SU-DHL-6 (cell line): Measurements from ENCODE around the gene GARNL3.

Source experiments
- H2AFZ ChIP-seq: fragments of 200-600 bp; sonication (generic); 2 replicates; pipeline ENCODE4 v1.6.1; 2014; ENCODE audit warnings: low read depth, mild to moderate bottlenecking, moderate library complexity, mixed read lengths, antibody characterized with exemption, low read length; ENCODE audit not compliant: severe bottlenecking
- H3F3A ChIP-seq: fragments of 200-600 bp; shearing (Covaris generic); 2 replicates; pipeline ENCODE4 v1.6.0; 2016; ENCODE audit warnings: antibody characterized with exemption, mild to moderate bottlenecking; ENCODE audit not compliant: insufficient read depth
- H3K27ac ChIP-seq: fragments of 200-600 bp; sonication (generic); 2 replicates; pipeline ENCODE4 v1.5.1; 2016; ENCODE audit warnings: low read depth, mild to moderate bottlenecking, low read length, moderate library complexity, mixed read lengths
- H3K27me3 ChIP-seq: fragments of 200-600 bp; sonication (generic), shearing (Covaris generic); 2 replicates; pipeline ENCODE4 v1.6.0; 2014; ENCODE audit warnings: mild to moderate bottlenecking, low read length
- H3K36me3 ChIP-seq: fragments of 200-600 bp; sonication (generic); 2 replicates; pipeline ENCODE4 v1.6.1; 2014; ENCODE audit warnings: mild to moderate bottlenecking, low read length, mixed read lengths
- H3K4me2 ChIP-seq: fragments of 300-600, 200-600 bp; shearing (Covaris generic), sonication (generic); 2 replicates; pipeline ENCODE4 v1.6.0; 2014; ENCODE audit warnings: low read length, low read depth, mild to moderate bottlenecking; ENCODE audit not compliant: poor library complexity, severe bottlenecking
- H3K4me3 ChIP-seq: fragments of 200-600 bp; sonication (generic); 2 replicates; pipeline ENCODE4 v1.5.1; 2014; ENCODE audit warnings: antibody characterized with exemption, low read length, mild to moderate bottlenecking, mixed read lengths; ENCODE audit not compliant: insufficient read depth, poor library complexity, severe bottlenecking
- H3K79me2 ChIP-seq: fragments of 200-600 bp; sonication (generic); 2 replicates; pipeline ENCODE4 v1.6.1; 2014; ENCODE audit warnings: mild to moderate bottlenecking, low read length, moderate library complexity; ENCODE audit not compliant: insufficient read depth
- H3K9ac ChIP-seq: fragments of 200-600 bp; sonication (generic); 2 replicates; pipeline ENCODE4 v1.7.0; 2014; ENCODE audit warnings: mild to moderate bottlenecking, low read length
- H3K9me2 ChIP-seq: fragments of 200-600 bp; sonication (generic); replicated peaks from 2 replicates; pipeline ENCODE4 v1.6.1; 2014; ENCODE audit warnings: low read length; ENCODE audit not compliant: insufficient read depth
- H3K9me3 ChIP-seq: fragments of 200-600 bp; sonication (generic); 2 replicates; pipeline ENCODE4 v1.6.1; 2014; ENCODE audit warnings: low read length, mixed read lengths; ENCODE audit not compliant: insufficient read depth
- H4K20me1 ChIP-seq: fragments of 200-600 bp; sonication (generic); 2 replicates; pipeline ENCODE4 v1.6.1; 2014; ENCODE audit warnings: low read depth, mild to moderate bottlenecking, antibody characterized with exemption, low read length, moderate library complexity, mixed read lengths
- EZH2phosphoT487 ChIP-seq: fragments of 200-600 bp; sonication (generic), shearing (Covaris generic); conservative IDR thresholded peaks from 2 replicates; pipeline ENCODE4 v1.6.1; 2018; ENCODE audit warnings: mild to moderate bottlenecking, antibody characterized with exemption, low read length, moderate library complexity, mixed read lengths
- TF ChIP-seq, protein P1 (sequence below): fragments of 200-600 bp; sonication (generic); IDR thresholded peaks from one replicate; pipeline ENCODE4 v1.5.1; 2017; ENCODE audit warnings: antibody characterized with exemption, mild to moderate bottlenecking, low read length, moderate library complexity; ENCODE audit not compliant: insufficient read depth, poor library complexity, severe bottlenecking

The GARNL3 gene

DNA sequence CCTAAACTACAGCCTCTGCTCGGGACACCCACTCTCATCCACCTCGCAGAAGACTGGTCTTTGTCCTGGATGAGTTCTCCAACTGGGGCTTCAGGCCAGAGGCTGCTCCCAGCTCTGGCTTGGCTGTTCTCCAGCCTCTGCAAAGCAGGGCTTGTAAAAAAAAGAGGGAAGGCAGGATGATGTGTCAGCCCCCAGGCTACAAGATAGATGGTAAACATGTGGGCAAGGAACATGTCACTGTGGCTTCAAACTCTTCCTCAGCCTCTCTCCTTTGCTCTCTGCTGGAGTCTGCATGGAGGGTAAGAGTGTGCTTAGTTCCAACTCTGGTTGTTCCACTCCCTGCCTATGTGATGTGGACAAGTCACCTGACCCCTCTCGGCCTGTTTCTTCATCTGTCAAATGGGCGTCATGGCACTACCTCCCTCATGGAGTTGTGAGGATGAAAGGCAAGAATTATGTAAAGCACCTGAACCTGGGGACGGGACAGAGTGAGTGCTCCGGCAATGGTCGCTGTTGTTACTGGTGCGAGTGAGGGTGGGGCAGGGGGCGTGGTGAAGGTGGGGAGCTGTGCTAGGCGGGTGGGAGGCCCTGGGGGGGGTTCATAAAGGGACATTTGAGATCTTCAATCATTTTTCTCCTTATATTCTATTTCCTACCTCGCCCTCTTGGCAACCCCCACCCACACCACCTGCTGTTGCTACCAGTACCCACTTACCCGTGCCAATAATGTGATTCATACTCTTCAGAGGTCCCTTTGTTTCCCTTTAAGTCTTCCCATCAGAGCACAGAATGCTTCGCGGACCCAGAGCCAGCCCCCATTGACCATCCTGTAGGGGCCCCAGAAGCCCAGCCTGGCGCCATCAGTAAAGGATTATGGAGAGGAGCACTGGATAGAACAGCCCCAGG lies 152.8 kb downstream of the GARNL3 start:
- TF ChIP-seq EZH2phosphoT487 = no peak
- TF ChIP-seq, protein P1, sequence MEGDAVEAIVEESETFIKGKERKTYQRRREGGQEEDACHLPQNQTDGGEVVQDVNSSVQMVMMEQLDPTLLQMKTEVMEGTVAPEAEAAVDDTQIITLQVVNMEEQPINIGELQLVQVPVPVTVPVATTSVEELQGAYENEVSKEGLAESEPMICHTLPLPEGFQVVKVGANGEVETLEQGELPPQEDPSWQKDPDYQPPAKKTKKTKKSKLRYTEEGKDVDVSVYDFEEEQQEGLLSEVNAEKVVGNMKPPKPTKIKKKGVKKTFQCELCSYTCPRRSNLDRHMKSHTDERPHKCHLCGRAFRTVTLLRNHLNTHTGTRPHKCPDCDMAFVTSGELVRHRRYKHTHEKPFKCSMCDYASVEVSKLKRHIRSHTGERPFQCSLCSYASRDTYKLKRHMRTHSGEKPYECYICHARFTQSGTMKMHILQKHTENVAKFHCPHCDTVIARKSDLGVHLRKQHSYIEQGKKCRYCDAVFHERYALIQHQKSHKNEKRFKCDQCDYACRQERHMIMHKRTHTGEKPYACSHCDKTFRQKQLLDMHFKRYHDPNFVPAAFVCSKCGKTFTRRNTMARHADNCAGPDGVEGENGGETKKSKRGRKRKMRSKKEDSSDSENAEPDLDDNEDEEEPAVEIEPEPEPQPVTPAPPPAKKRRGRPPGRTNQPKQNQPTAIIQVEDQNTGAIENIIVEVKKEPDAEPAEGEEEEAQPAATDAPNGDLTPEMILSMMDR = no peak
- no peaks in the 10 kb centered on the region for H4K20me1 ChIP-seq
- H3K27ac ChIP-seq = no peak overlapping the region
- no peaks in the 10 kb centered on the region for H3F3A ChIP-seq
- H3K36me3 ChIP-seq = no peaks in the 10 kb centered on the region
- H3K79me2 ChIP-seq = peaks cover under 1% of the 10 kb centered on the region
- no peak overlapping the region for H2AFZ ChIP-seq
- no peak overlapping the region for H3K9ac ChIP-seq
- no peak overlapping the region for H3K4me3 ChIP-seq
- H3K4me2 ChIP-seq = no peak overlapping the region
- no peaks in the 10 kb centered on the region for H3K9me3 ChIP-seq
- H3K27me3 ChIP-seq = no peaks in the 10 kb centered on the region
- no peaks in the 10 kb centered on the region for H3K9me2 ChIP-seq

DNA sequence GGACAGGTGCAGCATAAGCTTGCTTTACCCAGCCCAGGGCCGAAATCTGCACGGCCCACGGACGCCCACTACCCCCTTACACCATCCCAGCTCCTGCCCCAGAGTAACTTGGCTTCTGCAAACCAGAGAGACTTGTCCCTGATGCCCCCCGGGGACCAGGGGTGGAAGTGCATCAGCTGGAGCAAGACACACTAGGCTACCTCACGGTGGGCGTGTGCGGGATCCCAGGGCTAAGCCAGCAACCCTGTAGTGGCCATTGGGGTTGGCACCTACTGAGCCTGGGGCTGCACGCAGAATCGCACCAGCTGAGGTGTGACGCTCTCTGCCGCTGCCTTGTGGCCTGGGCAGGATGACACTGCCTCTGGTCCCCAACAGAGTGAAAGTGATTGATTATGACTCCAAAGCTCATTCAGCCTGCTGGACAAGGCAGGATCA lies 153.5 kb downstream of the GARNL3 start:
- H3K9ac ChIP-seq = no peak overlapping the region
- H3K4me2 ChIP-seq = no peak overlapping the region
- no peaks in the 10 kb centered on the region for H3K9me2 ChIP-seq
- H4K20me1 ChIP-seq = no peaks in the 10 kb centered on the region
- H3F3A ChIP-seq = no peaks in the 10 kb centered on the region
- H3K27me3 ChIP-seq = no peaks in the 10 kb centered on the region
- no peak for TF ChIP-seq EZH2phosphoT487
- TF ChIP-seq, protein P1 = no peak
- H3K27ac ChIP-seq = no peak overlapping the region
- no peak overlapping the region for H2AFZ ChIP-seq
- H3K4me3 ChIP-seq = no peak overlapping the region
- no peaks in the 10 kb centered on the region for H3K36me3 ChIP-seq
- peaks cover 7% of the 10 kb centered on the region for H3K79me2 ChIP-seq
- H3K9me3 ChIP-seq = no peaks in the 10 kb centered on the region

DNA sequence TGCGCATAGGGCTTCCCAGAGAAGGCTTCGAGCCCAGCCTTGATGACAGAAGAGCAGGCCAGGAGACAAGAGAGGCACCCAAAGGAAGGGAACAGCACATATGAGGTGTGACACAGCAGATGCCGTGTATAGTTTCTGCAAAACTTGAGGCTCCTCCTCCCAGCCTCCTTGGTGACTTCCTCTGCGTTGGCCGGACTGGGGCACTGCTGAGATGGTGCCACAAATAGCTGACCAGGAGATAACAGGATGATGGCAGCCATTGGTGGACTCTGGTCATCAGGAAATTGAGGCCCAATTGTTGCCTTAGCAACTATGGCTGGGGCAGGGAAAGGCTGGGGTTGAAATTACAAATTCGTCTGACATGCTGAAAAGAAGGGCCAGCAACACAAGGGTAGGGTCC lies 154.8 kb downstream of the GARNL3 start:
- Histone ChIP-seq H3K9ac (no peak overlapping the region), H3K36me3 (no peaks in the 10 kb centered on the region), H3K79me2 (peaks cover 15% of the 10 kb centered on the region), H3K4me2 (no peak overlapping the region), H4K20me1 (no peaks in the 10 kb centered on the region), H3K9me2 (no peaks in the 10 kb centered on the region), H3K9me3 (no peaks in the 10 kb centered on the region), H3K27ac (no peak overlapping the region), H3K4me3 (no peak overlapping the region), H3K27me3 (no peaks in the 10 kb centered on the region), H2AFZ (no peak overlapping the region), H3F3A (no peaks in the 10 kb centered on the region)
- TF ChIP-seq, protein P1 = no peak
- no peak for TF ChIP-seq EZH2phosphoT487
